ENCODE measurements around the gene KRTAP19-8. TPM values are rescaled to one million over a fixed set of nuclear protein-coding genes. Genes with fewer than 3 reads are reported as not detected.

Gene KRTAP19-8
- total and polyA plus RNA-seq, 3 experiments from 2014 or later = not detected

DNA sequence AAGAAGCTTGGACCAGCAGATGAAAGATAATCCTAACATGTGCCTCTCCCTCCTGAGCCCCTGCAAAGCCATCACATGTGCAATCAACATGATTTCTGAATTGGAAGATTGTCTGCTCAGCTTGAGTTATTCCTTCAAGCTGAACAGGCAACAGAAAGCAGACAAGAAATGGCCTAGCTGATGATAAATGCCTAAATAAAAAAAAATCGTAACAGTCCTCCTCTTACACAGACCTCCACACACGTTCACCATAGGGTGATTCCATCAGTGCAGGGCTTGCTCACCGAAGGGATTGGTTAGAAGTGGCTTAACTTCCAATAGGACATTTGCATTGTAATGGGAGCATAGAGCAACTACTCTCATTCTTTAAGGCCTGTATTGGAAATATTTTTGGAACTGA lies 14.6 kb downstream of the KRTAP19-8 start:
- Mint-ChIP-seq H3K9me3 (no peaks in the 10 kb centered on the region), H3K36me3 (peaks cover 0 to 3% (median 0%) of the 10 kb centered on the region in 3 donors), H3K27me3 (peaks cover 0 to 33% of the 10 kb centered on the region in 2 donors), H3K4me1 (peaks cover 2 to 7% (median 7%) of the 10 kb centered on the region in 3 donors), H3K4me3 (no peak overlapping the region), H3K27ac (no peak overlapping the region)
- Histone ChIP-seq H3K9me3 (ENCODE audit: low read length) (no peaks in the 10 kb centered on the region), H3K36me3 (ENCODE audit: insufficient read depth, low read length) (no peaks in the 10 kb centered on the region), H3K27me3 (ENCODE audit: insufficient read depth, low read length, poor library complexity, severe bottlenecking) (no peaks in the 10 kb centered on the region), H3K4me1 (ENCODE audit: insufficient read depth, low read length) (no peaks in the 10 kb centered on the region), H3K27ac (ENCODE audit: low read depth, low read length) (no peak overlapping the region), H3K4me3 (ENCODE audit: low read length) (no peak overlapping the region)
- no peak for DNase-seq
- CTCF ChIA-PET = no interaction called here
- POLR2A ChIA-PET = no interaction called here

DNA sequence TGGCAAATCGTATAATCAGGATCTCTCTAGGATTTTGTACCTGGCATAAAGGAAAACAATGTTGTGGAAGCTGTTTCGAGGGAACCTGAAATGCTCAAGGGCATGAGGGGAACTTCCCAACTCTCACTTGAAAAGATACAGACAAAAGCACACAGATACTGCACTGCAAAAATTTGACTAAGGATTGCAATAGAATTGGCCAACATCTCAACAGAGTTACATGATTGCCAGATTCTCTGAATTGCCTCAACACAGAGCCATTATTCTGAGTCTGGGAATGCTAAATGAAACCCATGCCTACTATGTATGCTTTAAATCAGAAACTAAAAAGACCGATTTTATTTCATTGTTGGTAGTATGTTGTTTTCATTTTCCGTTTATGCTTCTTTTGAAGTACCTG lies 16.0 kb downstream of the KRTAP19-8 start:
- no peak for DNase-seq
- H3K27ac ChIP-seq (ENCODE audit: low read depth, low read length) = no peak overlapping the region
- H3K27me3 ChIP-seq (ENCODE audit: insufficient read depth, low read length, poor library complexity, severe bottlenecking) = no peaks in the 10 kb centered on the region
- Mint-ChIP-seq H3K27ac (no peak overlapping the region), H3K36me3 (peaks cover 0 to 8% (median 0%) of the 10 kb centered on the region in 3 donors), H3K4me3 (no peak overlapping the region), H3K27me3 (peaks cover 0 to 32% of the 10 kb centered on the region in 2 donors), H3K4me1 (peaks cover 3 to 9% (median 8%) of the 10 kb centered on the region in 3 donors), H3K9me3 (no peaks in the 10 kb centered on the region)
- H3K4me1 ChIP-seq (ENCODE audit: insufficient read depth, low read length) = no peaks in the 10 kb centered on the region
- H3K9me3 ChIP-seq (ENCODE audit: low read length) = no peaks in the 10 kb centered on the region
- H3K4me3 ChIP-seq (ENCODE audit: low read length) = no peak overlapping the region
- ChIA-PET POLR2A (no interaction called here), CTCF (no interaction called here)
- H3K36me3 ChIP-seq (ENCODE audit: insufficient read depth, low read length) = no peaks in the 10 kb centered on the region

DNA sequence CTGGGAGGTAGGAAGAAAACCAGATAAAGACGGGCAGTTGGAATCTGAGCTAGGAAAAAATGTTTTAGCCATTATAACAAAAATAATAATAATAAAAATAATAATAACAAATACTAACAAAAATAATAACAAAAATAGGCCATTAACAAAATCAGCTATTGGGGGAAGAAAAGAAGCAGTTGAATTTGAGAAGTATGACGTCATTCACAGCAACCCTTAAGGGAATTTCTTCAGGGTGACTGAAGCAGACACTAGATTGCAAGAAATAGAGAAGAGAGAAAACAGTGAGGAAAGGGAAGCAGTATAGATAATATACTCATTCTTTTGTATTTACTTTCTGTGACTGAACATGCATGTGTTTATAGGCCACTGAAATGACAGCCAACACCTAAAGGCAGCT lies 20.0 kb downstream of the KRTAP19-8 start:
- Mint-ChIP-seq H3K9me3 (no peaks in the 10 kb centered on the region), H3K4me1 (peaks cover 17 to 38% (median 33%) of the 10 kb centered on the region in 3 donors), H3K27me3 (peaks cover 0 to 25% of the 10 kb centered on the region in 2 donors), H3K4me3 (no peak overlapping the region), H3K27ac (no peak overlapping the region), H3K36me3 (peaks cover 0 to 24% (median 0%) of the 10 kb centered on the region in 3 donors)
- ChIA-PET CTCF (no interaction called here), POLR2A (no interaction called here)
- Histone ChIP-seq H3K4me3 (ENCODE audit: low read length) (no peak overlapping the region), H3K27me3 (ENCODE audit: insufficient read depth, low read length, poor library complexity, severe bottlenecking) (no peaks in the 10 kb centered on the region), H3K36me3 (ENCODE audit: insufficient read depth, low read length) (no peaks in the 10 kb centered on the region), H3K27ac (ENCODE audit: low read depth, low read length) (no peak overlapping the region), H3K9me3 (ENCODE audit: low read length) (no peaks in the 10 kb centered on the region), H3K4me1 (ENCODE audit: insufficient read depth, low read length) (peaks cover 2% of the 10 kb centered on the region)
- DNase-seq = no peak

DNA sequence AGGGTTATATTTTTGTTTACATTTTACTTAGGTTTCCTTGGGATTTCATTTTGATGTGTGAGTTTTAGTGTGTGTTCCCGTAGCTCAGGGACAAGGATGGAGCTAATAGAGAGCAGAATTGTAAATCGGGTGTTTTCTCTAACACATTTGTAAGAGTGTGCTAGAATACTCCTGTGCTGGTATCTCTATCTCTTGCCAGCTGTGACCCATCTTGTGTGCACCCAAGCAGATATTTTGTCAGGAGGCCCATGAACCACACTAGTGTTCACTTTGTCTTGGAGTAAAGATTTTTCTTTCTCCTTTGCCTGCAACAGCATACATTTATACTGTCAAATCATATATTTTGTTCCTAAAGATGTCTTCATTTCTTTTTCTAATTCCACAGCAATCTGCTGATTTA lies 23.4 kb downstream of the KRTAP19-8 start:
- peak overlapping the region in 1 of 7 donors; percentile 16 for H3K4me3 Mint-ChIP-seq
- Histone ChIP-seq H3K36me3 (ENCODE audit: insufficient read depth, low read length) (no peaks in the 10 kb centered on the region), H3K4me3 (ENCODE audit: low read length) (no peak overlapping the region), H3K4me1 (ENCODE audit: insufficient read depth, low read length) (peaks cover 15% of the 10 kb centered on the region), H3K27me3 (ENCODE audit: insufficient read depth, low read length, poor library complexity, severe bottlenecking) (no peaks in the 10 kb centered on the region), H3K9me3 (ENCODE audit: low read length) (no peaks in the 10 kb centered on the region), H3K27ac (ENCODE audit: low read depth, low read length) (no peak overlapping the region)
- ChIA-PET POLR2A (no interaction called here), CTCF (no interaction called here)
- H3K36me3 Mint-ChIP-seq = peaks cover 0 to 20% (median 0%) of the 10 kb centered on the region in 3 donors
- no peak for DNase-seq
- H3K27me3 Mint-ChIP-seq = peaks cover 0 to 7% of the 10 kb centered on the region in 2 donors
- H3K9me3 Mint-ChIP-seq = no peaks in the 10 kb centered on the region
- peaks cover 41 to 65% (median 59%) of the 10 kb centered on the region in 3 donors for H3K4me1 Mint-ChIP-seq
- peak overlapping the region in 3 of 8 donors; percentile 21 to 78 (median 40) for H3K27ac Mint-ChIP-seq

DNA sequence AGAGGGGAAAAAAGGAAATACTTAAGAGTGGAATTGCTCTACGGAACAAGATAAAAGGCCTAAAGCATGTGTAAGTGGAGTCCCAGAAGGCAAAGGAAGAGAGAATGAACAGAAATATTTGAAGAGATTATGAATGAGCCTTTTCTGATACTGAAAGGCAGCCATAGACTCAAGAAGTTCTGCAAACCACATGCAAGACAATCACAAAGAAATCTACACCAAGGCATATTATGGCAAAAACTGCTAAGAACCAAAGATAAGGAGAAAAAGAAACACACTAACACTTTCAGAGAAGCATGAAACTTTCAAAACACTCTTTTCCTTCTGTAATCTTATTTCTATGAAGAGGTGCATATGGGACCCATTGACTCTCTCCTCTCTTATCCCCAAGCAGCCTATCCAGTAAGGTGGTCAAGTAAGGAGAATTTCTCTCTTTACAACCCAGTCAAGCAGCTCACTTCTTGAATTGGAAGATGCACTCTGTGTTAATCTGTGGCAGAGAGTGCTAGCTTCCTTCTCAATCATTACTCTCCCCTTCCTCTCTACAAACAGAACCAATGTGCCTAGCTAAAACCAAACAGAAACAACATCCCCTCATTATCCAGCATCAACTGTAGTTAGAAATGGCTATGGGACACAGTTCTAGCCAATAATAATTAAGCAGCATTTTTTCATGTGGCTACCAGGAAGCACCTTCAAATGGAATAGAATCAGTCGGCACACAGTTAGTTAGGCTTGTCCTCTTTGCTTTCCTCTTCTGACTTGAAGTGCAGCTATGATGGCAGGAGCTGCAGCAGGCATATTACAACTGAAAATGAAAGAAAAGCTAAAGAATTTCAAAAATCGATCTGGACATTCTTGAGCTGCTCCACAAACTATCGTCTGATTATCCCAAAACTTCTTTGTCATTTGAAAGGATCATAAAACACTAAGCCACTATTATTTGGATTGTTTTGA lies 25.9 kb downstream of the KRTAP19-8 start:
- no peaks in the 10 kb centered on the region for H3K27me3 ChIP-seq (ENCODE audit: insufficient read depth, low read length, poor library complexity, severe bottlenecking)
- peaks cover 15% of the 10 kb centered on the region for H3K4me1 ChIP-seq (ENCODE audit: insufficient read depth, low read length)
- POLR2A ChIA-PET = interaction anchor here (0.7 kb wide), 1 partner anchor 15 kb away, joined by 3 read pairs; no protein-coding TSS in a partner anchor
- peak overlapping the region; percentile 3 for H3K4me3 ChIP-seq (ENCODE audit: low read length)
- H3K27me3 Mint-ChIP-seq = no peaks in the 10 kb centered on the region
- no peaks in the 10 kb centered on the region for H3K9me3 Mint-ChIP-seq
- no peaks in the 10 kb centered on the region for H3K9me3 ChIP-seq (ENCODE audit: low read length)
- no peak for DNase-seq
- peaks cover 42 to 74% (median 71%) of the 10 kb centered on the region in 3 donors for H3K4me1 Mint-ChIP-seq
- H3K4me3 Mint-ChIP-seq = peak overlapping the region; percentile 5 to 75 (median 51)
- CTCF ChIA-PET = interaction anchor here (1.0 to 1.4 kb wide), 2 partner anchors 9 to 14 kb away, joined by 3 read pairs; no protein-coding TSS in a partner anchor
- peak overlapping the region; percentile 46 to 95 (median 85) for H3K27ac Mint-ChIP-seq
- peak overlapping the region; percentile 10 for H3K27ac ChIP-seq (ENCODE audit: low read depth, low read length)
- peaks cover 0 to 23% (median 0%) of the 10 kb centered on the region in 3 donors for H3K36me3 Mint-ChIP-seq
- no peaks in the 10 kb centered on the region for H3K36me3 ChIP-seq (ENCODE audit: insufficient read depth, low read length)

DNA sequence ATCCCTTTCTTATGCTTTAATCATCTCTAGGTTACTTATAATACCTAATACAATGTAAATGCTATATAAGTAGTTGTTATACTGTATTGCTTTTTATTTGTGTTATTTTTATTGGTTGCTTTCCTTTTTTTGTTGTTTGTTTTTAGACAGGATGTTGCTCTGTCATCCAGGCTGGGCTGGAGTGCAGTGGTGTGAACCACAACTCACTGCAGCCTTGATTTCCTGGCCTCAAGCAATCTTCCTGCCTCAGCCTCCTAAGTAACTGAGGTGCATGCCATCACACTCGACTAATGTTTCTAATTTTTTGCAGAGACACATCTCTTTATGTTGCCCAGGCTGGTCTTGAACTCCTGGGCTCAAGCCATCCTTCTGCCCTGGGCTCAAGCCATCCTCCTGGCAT lies 26.9 kb downstream of the KRTAP19-8 start:
- Mint-ChIP-seq H3K4me1 (peaks cover 33 to 64% (median 61%) of the 10 kb centered on the region in 3 donors), H3K4me3 (peak overlapping the region in 6 of 7 donors; percentile 33 to 72 (median 56)), H3K27me3 (no peaks in the 10 kb centered on the region), H3K9me3 (peaks cover 0 to 4% (median 2%) of the 10 kb centered on the region in 5 donors), H3K27ac (peak overlapping the region; percentile 39 to 95 (median 77)), H3K36me3 (peaks cover 0 to 20% (median 0%) of the 10 kb centered on the region in 3 donors)
- Histone ChIP-seq H3K4me3 (ENCODE audit: low read length) (no peak overlapping the region), H3K27ac (ENCODE audit: low read depth, low read length) (no peak overlapping the region), H3K4me1 (ENCODE audit: insufficient read depth, low read length) (peaks cover 15% of the 10 kb centered on the region), H3K27me3 (ENCODE audit: insufficient read depth, low read length, poor library complexity, severe bottlenecking) (no peaks in the 10 kb centered on the region), H3K36me3 (ENCODE audit: insufficient read depth, low read length) (no peaks in the 10 kb centered on the region), H3K9me3 (ENCODE audit: low read length) (no peaks in the 10 kb centered on the region)
- CTCF ChIA-PET = interaction anchor here (1.4 kb wide), 1 partner anchor 10 kb away, joined by 3 read pairs; no protein-coding TSS in a partner anchor
- DNase-seq = peak in 2 of 5 donors; percentile 23 to 53
- POLR2A ChIA-PET = no interaction called here

DNA sequence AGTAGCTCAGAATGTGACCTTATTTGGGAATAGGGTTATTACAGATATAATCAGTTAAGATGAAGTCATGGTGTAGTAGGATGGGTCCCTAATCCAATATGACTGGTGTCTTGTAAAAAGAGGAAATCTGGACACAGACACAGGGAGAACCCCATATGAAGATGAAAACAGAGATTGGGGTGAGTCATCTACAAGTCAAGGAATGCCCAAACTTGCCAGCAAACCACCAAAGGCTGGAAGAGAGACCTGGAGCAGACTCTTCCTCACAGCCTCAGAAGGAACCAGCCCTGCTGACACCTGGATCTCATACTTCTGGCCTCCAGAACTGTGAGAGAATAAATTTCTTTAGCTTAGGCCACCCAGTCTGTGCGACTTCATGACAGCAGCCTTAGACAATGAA lies 29.9 kb downstream of the KRTAP19-8 start:
- no peak overlapping the region for H3K27ac ChIP-seq (ENCODE audit: low read depth, low read length)
- no peak overlapping the region for H3K4me3 Mint-ChIP-seq
- ChIA-PET POLR2A (no interaction called here), CTCF (no interaction called here)
- H3K27ac Mint-ChIP-seq = no peak overlapping the region
- no peak for DNase-seq
- no peak overlapping the region for H3K4me3 ChIP-seq (ENCODE audit: low read length)
- peaks cover 15% of the 10 kb centered on the region for H3K4me1 ChIP-seq (ENCODE audit: insufficient read depth, low read length)
- peaks cover 29 to 49% (median 43%) of the 10 kb centered on the region in 3 donors for H3K4me1 Mint-ChIP-seq
- H3K27me3 ChIP-seq (ENCODE audit: insufficient read depth, low read length, poor library complexity, severe bottlenecking) = no peaks in the 10 kb centered on the region
- H3K36me3 Mint-ChIP-seq = peaks cover 0 to 13% (median 0%) of the 10 kb centered on the region in 3 donors
- H3K9me3 ChIP-seq (ENCODE audit: low read length) = no peaks in the 10 kb centered on the region
- H3K9me3 Mint-ChIP-seq = peaks cover 0 to 4% (median 2%) of the 10 kb centered on the region in 5 donors
- no peaks in the 10 kb centered on the region for H3K36me3 ChIP-seq (ENCODE audit: insufficient read depth, low read length)
- H3K27me3 Mint-ChIP-seq = no peaks in the 10 kb centered on the region

DNA sequence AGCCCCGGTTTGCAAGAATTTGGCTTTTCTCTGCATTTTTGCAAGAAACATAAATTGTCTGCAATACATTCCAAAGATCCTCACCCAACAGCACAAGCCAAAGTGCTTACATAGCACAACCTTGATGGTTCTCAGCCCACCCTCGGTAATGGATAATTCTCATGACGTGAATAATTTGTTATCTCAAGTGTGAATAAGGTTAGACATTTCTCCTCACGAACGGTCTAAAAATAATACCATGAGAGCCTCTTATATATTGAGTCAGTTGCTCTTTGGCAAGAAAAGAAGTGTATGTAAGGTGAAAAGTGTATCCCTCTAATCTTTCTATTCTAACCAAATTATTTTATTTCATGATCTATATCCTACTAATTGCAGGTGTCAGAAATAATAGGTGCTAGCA lies 33.3 kb downstream of the KRTAP19-8 start:
- CTCF ChIA-PET = no interaction called here
- H3K27me3 Mint-ChIP-seq = peaks cover 0 to 7% of the 10 kb centered on the region in 2 donors

More for the DNA sequence above, 33.3 kb downstream of the KRTAP19-8 start:
- peaks cover 0 to 18% (median 0%) of the 10 kb centered on the region in 3 donors for H3K36me3 Mint-ChIP-seq
- DNase-seq = no peak
- Histone ChIP-seq H3K4me3 (ENCODE audit: low read length) (no peak overlapping the region), H3K27me3 (ENCODE audit: insufficient read depth, low read length, poor library complexity, severe bottlenecking) (no peaks in the 10 kb centered on the region), H3K9me3 (ENCODE audit: low read length) (no peaks in the 10 kb centered on the region), H3K36me3 (ENCODE audit: insufficient read depth, low read length) (no peaks in the 10 kb centered on the region), H3K27ac (ENCODE audit: low read depth, low read length) (no peak overlapping the region), H3K4me1 (ENCODE audit: insufficient read depth, low read length) (no peaks in the 10 kb centered on the region)
- H3K4me3 Mint-ChIP-seq = no peak overlapping the region
- H3K4me1 Mint-ChIP-seq = peaks cover 2 to 17% (median 9%) of the 10 kb centered on the region in 3 donors
- no peak overlapping the region for H3K27ac Mint-ChIP-seq
- peaks cover 0 to 4% (median 2%) of the 10 kb centered on the region in 5 donors for H3K9me3 Mint-ChIP-seq
- POLR2A ChIA-PET = no interaction called here
